ENCODE measurements around the gene IPCEF1. TPM values are rescaled to one million over a fixed set of nuclear protein-coding genes. Genes with fewer than 3 reads are reported as not detected.

Gene IPCEF1
- total and polyA plus RNA-seq, 3 donors from 2014 or later: 3.6 to 4.8 (median 4.2) TPM

DNA sequence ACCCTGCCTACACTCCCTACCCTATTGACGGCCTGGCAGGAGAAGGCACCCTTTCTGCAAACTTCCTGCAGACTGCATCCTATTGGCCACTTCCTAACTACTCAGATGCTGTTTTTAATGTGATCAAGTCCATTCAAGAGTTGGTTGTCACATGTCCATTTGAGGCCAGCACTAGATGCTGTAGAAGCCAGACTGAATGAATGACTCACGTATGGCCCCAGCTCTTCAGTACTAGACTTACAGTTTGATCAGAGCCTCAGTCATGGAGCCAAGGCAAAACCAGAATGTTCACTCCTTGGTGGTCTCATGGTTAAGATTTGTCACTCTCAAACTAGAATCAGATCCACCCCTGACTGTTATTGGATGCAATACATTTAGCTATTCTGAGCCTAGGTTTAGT is 215.9 kb downstream of the IPCEF1 start:
- no peaks in the 10 kb centered on the region for H3K36me3 ChIP-seq (ENCODE audit: low read depth, missing control alignments)
- no peaks in the 10 kb centered on the region for H3K4me1 ChIP-seq
- no peak overlapping the region for H3K27ac ChIP-seq
- no peak overlapping the region for H3K4me3 ChIP-seq
- no peak for TF ChIP-seq POLR2A (IDR thresholded peaks at IDR 0.05)
- TF ChIP-seq, protein P1, sequence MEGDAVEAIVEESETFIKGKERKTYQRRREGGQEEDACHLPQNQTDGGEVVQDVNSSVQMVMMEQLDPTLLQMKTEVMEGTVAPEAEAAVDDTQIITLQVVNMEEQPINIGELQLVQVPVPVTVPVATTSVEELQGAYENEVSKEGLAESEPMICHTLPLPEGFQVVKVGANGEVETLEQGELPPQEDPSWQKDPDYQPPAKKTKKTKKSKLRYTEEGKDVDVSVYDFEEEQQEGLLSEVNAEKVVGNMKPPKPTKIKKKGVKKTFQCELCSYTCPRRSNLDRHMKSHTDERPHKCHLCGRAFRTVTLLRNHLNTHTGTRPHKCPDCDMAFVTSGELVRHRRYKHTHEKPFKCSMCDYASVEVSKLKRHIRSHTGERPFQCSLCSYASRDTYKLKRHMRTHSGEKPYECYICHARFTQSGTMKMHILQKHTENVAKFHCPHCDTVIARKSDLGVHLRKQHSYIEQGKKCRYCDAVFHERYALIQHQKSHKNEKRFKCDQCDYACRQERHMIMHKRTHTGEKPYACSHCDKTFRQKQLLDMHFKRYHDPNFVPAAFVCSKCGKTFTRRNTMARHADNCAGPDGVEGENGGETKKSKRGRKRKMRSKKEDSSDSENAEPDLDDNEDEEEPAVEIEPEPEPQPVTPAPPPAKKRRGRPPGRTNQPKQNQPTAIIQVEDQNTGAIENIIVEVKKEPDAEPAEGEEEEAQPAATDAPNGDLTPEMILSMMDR (IDR thresholded peaks at IDR 0.05): no peak
- intact Hi-C loops (cut with DNase I; ENCODE audit: low total_unique reads): no loop called here
- DNase-seq: no peak
- WGBS, 2 donors: 70 to 75% methylated on average over 2 of the region's 2 CpGs
- H3K9me3 ChIP-seq: no peaks in the 10 kb centered on the region
- H3K27me3 ChIP-seq: no peaks in the 10 kb centered on the region

GRCh38 chr6:154139892-154140291 is 216.7 kb downstream of the IPCEF1 start:
- no peaks in the 10 kb centered on the region for H3K27me3 ChIP-seq
- no peaks in the 10 kb centered on the region for H3K4me1 ChIP-seq
- no peak overlapping the region for H3K4me3 ChIP-seq
- H3K36me3 ChIP-seq (ENCODE audit: low read depth, missing control alignments): no peaks in the 10 kb centered on the region
- TF ChIP-seq, protein P1 (IDR thresholded peaks at IDR 0.05): no peak
- TF ChIP-seq POLR2A (IDR thresholded peaks at IDR 0.05): no peak
- intact Hi-C loops (cut with DNase I; ENCODE audit: low total_unique reads): no loop called here
- H3K27ac ChIP-seq: no peak overlapping the region
- no peak for DNase-seq
- WGBS, 2 donors: 80 to 81% methylated on average over 6 of the region's 6 CpGs
- H3K9me3 ChIP-seq: no peaks in the 10 kb centered on the region

DNA sequence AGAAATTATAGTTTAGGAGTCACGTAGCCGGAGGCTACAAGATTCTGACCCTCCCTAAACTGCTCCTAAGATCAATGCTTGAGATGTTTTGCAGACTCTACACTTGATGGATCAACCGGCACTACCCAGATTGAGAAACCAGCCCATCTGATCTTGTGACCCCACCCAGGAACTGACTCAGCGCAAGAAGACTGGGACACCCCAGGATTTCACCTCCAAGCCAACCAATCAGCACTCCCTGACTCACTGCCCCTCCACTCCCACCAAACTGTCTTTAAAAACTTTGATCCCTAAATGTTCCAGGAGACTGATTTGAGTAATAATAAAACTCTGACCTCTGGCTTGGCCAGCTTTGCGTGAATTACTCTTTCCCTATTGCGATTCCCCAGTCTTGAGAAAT is 217.8 kb downstream of the IPCEF1 start:
- intact Hi-C loops (cut with DNase I; ENCODE audit: low total_unique reads): no loop called here
- Histone ChIP-seq H3K4me1 (no peaks in the 10 kb centered on the region), H3K27me3 (no peaks in the 10 kb centered on the region), H3K36me3 (ENCODE audit: low read depth, missing control alignments) (no peaks in the 10 kb centered on the region), H3K27ac (no peak overlapping the region), H3K9me3 (no peaks in the 10 kb centered on the region), H3K4me3 (no peak overlapping the region)
- no peak for DNase-seq
- TF ChIP-seq POLR2A (IDR thresholded peaks at IDR 0.05): no peak
- WGBS, 2 donors: 89 to 95% methylated on average over 6 of the region's 6 CpGs

GRCh38 chr6:154134471-154135147 is 222.0 kb downstream of the IPCEF1 start:
- TF ChIP-seq POLR2A (IDR thresholded peaks at IDR 0.05): no peak
- TF ChIP-seq, protein P1 (IDR thresholded peaks at IDR 0.05): no peak
- Histone ChIP-seq H3K9me3 (no peaks in the 10 kb centered on the region), H3K4me1 (no peaks in the 10 kb centered on the region), H3K27me3 (no peaks in the 10 kb centered on the region), H3K27ac (no peak overlapping the region), H3K36me3 (ENCODE audit: low read depth, missing control alignments) (no peaks in the 10 kb centered on the region), H3K4me3 (no peak overlapping the region)
- no peak for DNase-seq
- intact Hi-C loops (cut with DNase I; ENCODE audit: low total_unique reads): no loop called here
- WGBS, 2 donors: 92 to 93% methylated on average over 8 of the region's 8 CpGs

- H3K36me3 ChIP-seq (ENCODE audit: low read depth, missing control alignments): no peaks in the 10 kb centered on the region
- H3K27ac ChIP-seq: no peak overlapping the region
- no peaks in the 10 kb centered on the region for H3K27me3 ChIP-seq
- peaks cover 3% of the 10 kb centered on the region for H3K4me1 ChIP-seq
- 50 to 58% methylated on average over 2 of the region's 2 CpGs for WGBS, 2 donors
- H3K9me3 ChIP-seq: no peaks in the 10 kb centered on the region
- TF ChIP-seq POLR2A (IDR thresholded peaks at IDR 0.05): no peak
- TF ChIP-seq, protein P1 (IDR thresholded peaks at IDR 0.05): no peak
- no peak for DNase-seq
- intact Hi-C loops (cut with DNase I; ENCODE audit: low total_unique reads): no loop called here
- H3K4me3 ChIP-seq: no peak overlapping the region
Observed at GRCh38 chr6:154127657-154128056, 228.9 kb downstream of the IPCEF1 start.

Data from testis (tissue), 3 donors.